Uterus (tissue), 4 donors: ENCODE results near the gene NRROS. TPM values are rescaled to one million over a fixed set of nuclear protein-coding genes. Genes with fewer than 3 reads are reported as not detected.

Experiments used
- DNase-seq, 2 donors: peaks; one replicate each; pipeline ENCODE4 v3.0.0-alpha.2; 2019 to 2020
- H3K27ac ChIP-seq, 2 donors: fragments of 200-600 bp; sonication (generic); 1 replicate in 1 of 2; 2 replicates in 1 of 2; pipeline ENCODE4 v1.5.1; 2016 to 2018
- H3K27me3 ChIP-seq, 2 donors: fragments of 200-600 bp; sonication (generic); one replicate each; pipeline ENCODE4 v1.5.1; 2018 to 2019; ENCODE audit warnings: control low read depth in 1 of 2
- H3K36me3 ChIP-seq, 2 donors: fragments of 200-600 bp; sonication (generic); one replicate each; pipeline ENCODE4 v1.5.1; 2019; ENCODE audit warnings: control low read depth in 1 of 2
- H3K4me1 ChIP-seq, 2 donors: fragments of 200-600 bp; sonication (generic); one replicate each; pipeline ENCODE4 v1.5.1; 2018 to 2019; ENCODE audit warnings: control low read depth in 1 of 2
- H3K4me3 ChIP-seq, 2 donors: fragments of 200-600 bp; sonication (generic); 1 replicate in 1 of 2; 2 replicates in 1 of 2; pipeline ENCODE4 v1.5.1; 2018 to 2019; ENCODE audit warnings: mild to moderate bottlenecking in 1 of 2
- H3K9me3 ChIP-seq, 2 donors: fragments of 200-600 bp; sonication (generic); one replicate each; pipeline ENCODE4 v1.5.1; 2019; ENCODE audit warnings: control low read depth in 1 of 2
- CTCF ChIP-seq, 4 experiments: fragments of 200-600 bp in 2 of 4; fragments of 450-650 bp in 2 of 4; sonication (generic) in 2 of 4; IDR thresholded peaks; one replicate each; pipeline ENCODE4 v1.5.1; 2016 to 2019; ENCODE audit warnings: antibody characterized with exemption in 4 of 4, mild to moderate bottlenecking in 2 of 4, moderate library complexity in 1 of 4
- POLR2A ChIP-seq, 2 donors: fragments of 450-650 bp; IDR thresholded peaks; one replicate each; pipeline ENCODE4 v1.6.1; 2016; ENCODE audit warnings: antibody characterized with exemption in 2 of 2, mild to moderate bottlenecking in 1 of 2, moderate library complexity in 1 of 2
- intact Hi-C: fragments of 100-400 bp; cut with DNase I; formaldehyde crosslinking; loops from one replicate; pipeline ENCODE4 v1.15.1; 2023; ENCODE audit warnings: low total_unique reads
- total RNA-seq, 4 donors: library from RNA; depleted of rRNA in 3 of 4; stranded (reverse); fragments of >200 nt in 3 of 4; gene quantifications; one replicate each; pipeline versions ENCODE4 v1.1.0 to v1.2.4, GENCODE V29; 2014 to 2023
- donor health status: DM: yes; HTN: yes; CAD: no.

The NRROS gene
- total RNA-seq, 4 donors from 2014 or later: 6.5 to 36.8 (median 7.6) TPM

GRCh38 chr3:196659901-196660351 lies 20.4 kb downstream of the NRROS start:
- no peak for TF ChIP-seq POLR2A (IDR thresholded peaks at IDR 0.05)
- no peak for TF ChIP-seq CTCF (IDR thresholded peaks at IDR 0.05)
- H3K36me3 ChIP-seq: no peaks in the 10 kb centered on the region
- no peaks in the 10 kb centered on the region for H3K4me1 ChIP-seq
- DNase-seq: no peak
- H3K27me3 ChIP-seq: no peaks in the 10 kb centered on the region
- H3K4me3 ChIP-seq: no peak overlapping the region
- H3K9me3 ChIP-seq: no peaks in the 10 kb centered on the region
- H3K27ac ChIP-seq: no peak overlapping the region
- intact Hi-C loops: no loop called here

- Histone ChIP-seq H3K36me3 (no peaks in the 10 kb centered on the region), H3K27me3 (no peaks in the 10 kb centered on the region), H3K4me3 (no peak overlapping the region), H3K4me1 (no peaks in the 10 kb centered on the region), H3K9me3 (no peaks in the 10 kb centered on the region), H3K27ac (no peak overlapping the region)
- intact Hi-C loops: no loop called here
- no peak for DNase-seq
- TF ChIP-seq POLR2A (IDR thresholded peaks at IDR 0.05): no peak
- TF ChIP-seq CTCF (IDR thresholded peaks at IDR 0.05): no peak
Observed at GRCh38 chr3:196660381-196661166, 21.1 kb downstream of the NRROS start.

GRCh38 chr3:196661400-196661799 lies 21.9 kb downstream of the NRROS start:
- no peak for TF ChIP-seq CTCF (IDR thresholded peaks at IDR 0.05)
- no peak for TF ChIP-seq POLR2A (IDR thresholded peaks at IDR 0.05)
- Histone ChIP-seq H3K36me3 (no peaks in the 10 kb centered on the region), H3K4me3 (no peak overlapping the region), H3K9me3 (no peaks in the 10 kb centered on the region), H3K4me1 (no peaks in the 10 kb centered on the region), H3K27me3 (no peaks in the 10 kb centered on the region), H3K27ac (no peak overlapping the region)
- DNase-seq: no peak
- intact Hi-C loops: no loop called here

- H3K27me3 ChIP-seq: no peaks in the 10 kb centered on the region
- no peak for TF ChIP-seq CTCF (IDR thresholded peaks at IDR 0.05)
- no peak for TF ChIP-seq POLR2A (IDR thresholded peaks at IDR 0.05)
- no peaks in the 10 kb centered on the region for H3K36me3 ChIP-seq
- no peak for DNase-seq
- H3K4me1 ChIP-seq: no peaks in the 10 kb centered on the region
- H3K27ac ChIP-seq: no peak overlapping the region
- H3K4me3 ChIP-seq: no peak overlapping the region
- intact Hi-C loops: no loop called here
- H3K9me3 ChIP-seq: no peaks in the 10 kb centered on the region
Observed at GRCh38 chr3:196662033-196662432, 22.5 kb downstream of the NRROS start.

GRCh38 chr3:196662711-196663571 lies 23.4 kb downstream of the NRROS start:
- H3K27me3 ChIP-seq: no peaks in the 10 kb centered on the region
- no peaks in the 10 kb centered on the region for H3K36me3 ChIP-seq
- H3K4me3 ChIP-seq: no peak overlapping the region
- H3K4me1 ChIP-seq: no peaks in the 10 kb centered on the region
- intact Hi-C loops: no loop called here
- peak overlapping the region in 1 of 2 donors; percentile 41 for H3K27ac ChIP-seq
- H3K9me3 ChIP-seq: no peaks in the 10 kb centered on the region
- no peak for DNase-seq
- TF ChIP-seq POLR2A (IDR thresholded peaks at IDR 0.05) (no peak), CTCF (IDR thresholded peaks at IDR 0.05) (no peak)
